Neural cell (in vitro differentiated cells): Measurements from ENCODE around the gene OR8B4.

Experiments used
- EP300 ChIP-seq: fragments of 450-650 bp; conservative IDR thresholded peaks from 2 replicates; pipeline ENCODE4 v1.6.1; 2014; ENCODE audit warnings: antibody characterized with exemption, mild to moderate bottlenecking, moderate library complexity; ENCODE audit not compliant: poor library complexity, severe bottlenecking
- EZH2 ChIP-seq: fragments of 200-600, 300-800 bp; shearing (Covaris generic), sonication (generic); IDR thresholded peaks from 2 replicates; pipeline ENCODE4 v1.6.1; 2014; ENCODE audit warnings: antibody characterized with exemption, low read length, borderline replicate concordance, mild to moderate bottlenecking; ENCODE audit not compliant: insufficient read depth, poor library complexity, severe bottlenecking
- POLR2AphosphoS5 ChIP-seq: IDR thresholded peaks from 2 replicates; pipeline ENCODE4 v1.6.1; 2012
- SMC3 ChIP-seq: fragments of 450-650 bp; conservative IDR thresholded peaks from 2 replicates; pipeline ENCODE4 v1.6.1; 2014; ENCODE audit warnings: antibody characterized with exemption, mild to moderate bottlenecking, moderate library complexity; ENCODE audit not compliant: poor library complexity
- TAF1 ChIP-seq: IDR thresholded peaks from 2 replicates; pipeline ENCODE4 v1.6.1; 2012; ENCODE audit warnings: low read depth
- TF ChIP-seq, protein P1 (sequence below): fragments of 450-650 bp; IDR thresholded peaks from 2 replicates; pipeline ENCODE4 v1.5.1; 2014; ENCODE audit warnings: antibody characterized with exemption, mild to moderate bottlenecking, moderate library complexity; ENCODE audit not compliant: poor library complexity, severe bottlenecking
- TF ChIP-seq, protein P2 (sequence below): IDR thresholded peaks from 2 replicates; pipeline ENCODE4 v1.6.1; 2012; ENCODE audit warnings: borderline replicate concordance

DNA sequence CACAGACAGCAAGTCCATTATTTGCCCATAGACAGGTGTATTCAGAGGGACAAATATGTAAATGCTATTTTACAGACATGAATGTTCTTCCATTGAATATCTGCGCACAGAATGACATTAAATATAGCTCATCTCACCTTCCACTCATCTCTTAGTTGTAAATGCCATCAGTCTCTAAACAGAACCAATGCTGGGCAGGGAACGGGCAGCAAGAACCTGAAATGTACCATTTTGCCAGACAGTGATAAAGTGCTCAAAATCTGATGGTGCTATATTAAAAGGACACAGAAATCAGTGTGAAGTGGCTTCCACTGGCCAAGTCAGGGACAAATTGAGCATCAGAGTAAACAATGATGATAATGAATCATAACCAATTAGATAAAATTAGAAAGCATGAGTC is 10.0 kb upstream of the OR8B4 start:
- TF ChIP-seq, protein P1, sequence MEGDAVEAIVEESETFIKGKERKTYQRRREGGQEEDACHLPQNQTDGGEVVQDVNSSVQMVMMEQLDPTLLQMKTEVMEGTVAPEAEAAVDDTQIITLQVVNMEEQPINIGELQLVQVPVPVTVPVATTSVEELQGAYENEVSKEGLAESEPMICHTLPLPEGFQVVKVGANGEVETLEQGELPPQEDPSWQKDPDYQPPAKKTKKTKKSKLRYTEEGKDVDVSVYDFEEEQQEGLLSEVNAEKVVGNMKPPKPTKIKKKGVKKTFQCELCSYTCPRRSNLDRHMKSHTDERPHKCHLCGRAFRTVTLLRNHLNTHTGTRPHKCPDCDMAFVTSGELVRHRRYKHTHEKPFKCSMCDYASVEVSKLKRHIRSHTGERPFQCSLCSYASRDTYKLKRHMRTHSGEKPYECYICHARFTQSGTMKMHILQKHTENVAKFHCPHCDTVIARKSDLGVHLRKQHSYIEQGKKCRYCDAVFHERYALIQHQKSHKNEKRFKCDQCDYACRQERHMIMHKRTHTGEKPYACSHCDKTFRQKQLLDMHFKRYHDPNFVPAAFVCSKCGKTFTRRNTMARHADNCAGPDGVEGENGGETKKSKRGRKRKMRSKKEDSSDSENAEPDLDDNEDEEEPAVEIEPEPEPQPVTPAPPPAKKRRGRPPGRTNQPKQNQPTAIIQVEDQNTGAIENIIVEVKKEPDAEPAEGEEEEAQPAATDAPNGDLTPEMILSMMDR: no peak
- TF ChIP-seq EP300 (no peak), EZH2 (no peak), POLR2AphosphoS5 (no peak), SMC3 (no peak), TAF1 (no peak)
- TF ChIP-seq, protein P2, sequence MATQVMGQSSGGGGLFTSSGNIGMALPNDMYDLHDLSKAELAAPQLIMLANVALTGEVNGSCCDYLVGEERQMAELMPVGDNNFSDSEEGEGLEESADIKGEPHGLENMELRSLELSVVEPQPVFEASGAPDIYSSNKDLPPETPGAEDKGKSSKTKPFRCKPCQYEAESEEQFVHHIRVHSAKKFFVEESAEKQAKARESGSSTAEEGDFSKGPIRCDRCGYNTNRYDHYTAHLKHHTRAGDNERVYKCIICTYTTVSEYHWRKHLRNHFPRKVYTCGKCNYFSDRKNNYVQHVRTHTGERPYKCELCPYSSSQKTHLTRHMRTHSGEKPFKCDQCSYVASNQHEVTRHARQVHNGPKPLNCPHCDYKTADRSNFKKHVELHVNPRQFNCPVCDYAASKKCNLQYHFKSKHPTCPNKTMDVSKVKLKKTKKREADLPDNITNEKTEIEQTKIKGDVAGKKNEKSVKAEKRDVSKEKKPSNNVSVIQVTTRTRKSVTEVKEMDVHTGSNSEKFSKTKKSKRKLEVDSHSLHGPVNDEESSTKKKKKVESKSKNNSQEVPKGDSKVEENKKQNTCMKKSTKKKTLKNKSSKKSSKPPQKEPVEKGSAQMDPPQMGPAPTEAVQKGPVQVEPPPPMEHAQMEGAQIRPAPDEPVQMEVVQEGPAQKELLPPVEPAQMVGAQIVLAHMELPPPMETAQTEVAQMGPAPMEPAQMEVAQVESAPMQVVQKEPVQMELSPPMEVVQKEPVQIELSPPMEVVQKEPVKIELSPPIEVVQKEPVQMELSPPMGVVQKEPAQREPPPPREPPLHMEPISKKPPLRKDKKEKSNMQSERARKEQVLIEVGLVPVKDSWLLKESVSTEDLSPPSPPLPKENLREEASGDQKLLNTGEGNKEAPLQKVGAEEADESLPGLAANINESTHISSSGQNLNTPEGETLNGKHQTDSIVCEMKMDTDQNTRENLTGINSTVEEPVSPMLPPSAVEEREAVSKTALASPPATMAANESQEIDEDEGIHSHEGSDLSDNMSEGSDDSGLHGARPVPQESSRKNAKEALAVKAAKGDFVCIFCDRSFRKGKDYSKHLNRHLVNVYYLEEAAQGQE: no peak
